HUES48 (cell line): ENCODE data around the gene LMBR1.
"Not testable (repeated sequence)": the region's sequence is repeated elsewhere in the genome, so short reads cannot be mapped to it uniquely, and the experiment has no call there.

ENCODE experiments used
- H3K27ac ChIP-seq: one replicate; pipeline ENCODE4 v1.7.0; 2013; ENCODE audit warnings: low read depth, low read length, inconsistent platforms
- H3K27me3 ChIP-seq: 2 replicates; pipeline ENCODE4 v1.6.1; 2013; ENCODE audit warnings: mild to moderate bottlenecking, low read length; ENCODE audit not compliant: control insufficient read depth, insufficient read depth
- H3K36me3 ChIP-seq: 2 replicates; pipeline ENCODE4 v1.6.1; 2013; ENCODE audit warnings: low read length; ENCODE audit not compliant: control insufficient read depth, insufficient read depth
- H3K4me1 ChIP-seq: 2 replicates; pipeline ENCODE4 v1.6.1; 2013; ENCODE audit warnings: mild to moderate bottlenecking, low read length; ENCODE audit not compliant: control insufficient read depth, insufficient read depth
- H3K4me3 ChIP-seq: 2 replicates; pipeline ENCODE4 v1.5.1; 2013; ENCODE audit warnings: mild to moderate bottlenecking, low read depth, low read length
- H3K9ac ChIP-seq: 2 replicates; pipeline ENCODE4 v1.6.1; 2013; ENCODE audit warnings: mild to moderate bottlenecking, low read depth, low read length, moderate library complexity
- H3K9me3 ChIP-seq: 2 replicates; pipeline ENCODE4 v1.6.1; 2013; ENCODE audit warnings: low read length; ENCODE audit not compliant: control insufficient read depth, insufficient read depth

LMBR1 gene

GRCh38 chr7:156892821-156893706, at the start of gene LMBR1:
Gene LMBR1 (minus strand): TSS chr7:156893183. CDS start chr7:156892993, 190 bp downstream.
- no peaks in the 10 kb centered on the region for H3K36me3 ChIP-seq
- peak within 1 kb of the TSS; percentile 95 for H3K27ac ChIP-seq
- peak within 1 kb of the TSS; percentile 85 for H3K4me3 ChIP-seq
- no peaks in the 10 kb centered on the region for H3K27me3 ChIP-seq
- peak within 1 kb of the TSS; percentile 86 for H3K9ac ChIP-seq
- no peaks in the 10 kb centered on the region for H3K9me3 ChIP-seq
- no peaks in the 10 kb centered on the region for H3K4me1 ChIP-seq

GRCh38 chr7:156942708-156943090, 49.7 kb upstream of the LMBR1 start:
- Histone ChIP-seq H3K9me3 (no peaks in the 10 kb centered on the region), H3K4me1 (no peaks in the 10 kb centered on the region)

GRCh38 chr7:156941393-156942182, 48.6 kb upstream of the LMBR1 start:
- peaks cover 6% of the 10 kb centered on the region for H3K27me3 ChIP-seq
- H3K4me3 ChIP-seq = no peak overlapping the region
- H3K36me3 ChIP-seq = no peaks in the 10 kb centered on the region
- H3K4me1 ChIP-seq = no peaks in the 10 kb centered on the region
- no peaks in the 10 kb centered on the region for H3K9me3 ChIP-seq
- no peak overlapping the region for H3K9ac ChIP-seq
- H3K27ac ChIP-seq = no peak overlapping the region

More at GRCh38 chr7:156942708-156943090, 49.7 kb upstream of the LMBR1 start:
- H3K27me3 ChIP-seq = peaks cover 6% of the 10 kb centered on the region
- H3K9ac ChIP-seq = no peak overlapping the region
- no peak overlapping the region for H3K27ac ChIP-seq
- no peaks in the 10 kb centered on the region for H3K36me3 ChIP-seq
- H3K4me3 ChIP-seq = no peak overlapping the region

GRCh38 chr7:156940421-156941122, 47.6 kb upstream of the LMBR1 start:
- Histone ChIP-seq H3K9ac (no peak overlapping the region), H3K4me1 (no peaks in the 10 kb centered on the region), H3K27me3 (peaks cover 6% of the 10 kb centered on the region), H3K9me3 (no peaks in the 10 kb centered on the region), H3K36me3 (no peaks in the 10 kb centered on the region), H3K4me3 (no peak overlapping the region), H3K27ac (no peak overlapping the region)

GRCh38 chr7:156936766-156937165, 43.8 kb upstream of the LMBR1 start:
- H3K27me3 ChIP-seq, H3K27ac ChIP-seq, H3K4me3 ChIP-seq, H3K36me3 ChIP-seq, H3K4me1 ChIP-seq, H3K9me3 ChIP-seq, H3K9ac ChIP-seq: not testable (repeated sequence)

- Histone ChIP-seq H3K9ac (no peak overlapping the region), H3K27ac (no peak overlapping the region), H3K4me1 (peaks cover 6% of the 10 kb centered on the region), H3K4me3 (no peak overlapping the region), H3K9me3 (no peaks in the 10 kb centered on the region), H3K27me3 (no peaks in the 10 kb centered on the region), H3K36me3 (no peaks in the 10 kb centered on the region)
These were observed 42.3 kb upstream of the LMBR1 start for GRCh38 chr7:156935250-156935649.

- Histone ChIP-seq H3K9me3 (no peaks in the 10 kb centered on the region), H3K9ac (no peak overlapping the region), H3K4me3 (no peak overlapping the region), H3K27ac (no peak overlapping the region), H3K36me3 (no peaks in the 10 kb centered on the region), H3K4me1 (peaks cover 6% of the 10 kb centered on the region), H3K27me3 (no peaks in the 10 kb centered on the region)
These were observed 39.0 kb upstream of the LMBR1 start for GRCh38 chr7:156932006-156932405.

- Histone ChIP-seq H3K4me1 (peaks cover 6% of the 10 kb centered on the region), H3K4me3 (no peak overlapping the region), H3K9ac (no peak overlapping the region), H3K36me3 (no peaks in the 10 kb centered on the region), H3K27me3 (no peaks in the 10 kb centered on the region), H3K9me3 (no peaks in the 10 kb centered on the region), H3K27ac (no peak overlapping the region)
These were observed 37.0 kb upstream of the LMBR1 start for GRCh38 chr7:156929789-156930539.

GRCh38 chr7:156928406-156928747, 35.4 kb upstream of the LMBR1 start:
- no peaks in the 10 kb centered on the region for H3K9me3 ChIP-seq
- H3K27me3 ChIP-seq = no peaks in the 10 kb centered on the region
- no peaks in the 10 kb centered on the region for H3K36me3 ChIP-seq
- peaks cover 6% of the 10 kb centered on the region for H3K4me1 ChIP-seq
- H3K9ac ChIP-seq = no peak overlapping the region
- H3K27ac ChIP-seq = no peak overlapping the region
- H3K4me3 ChIP-seq = no peak overlapping the region

- Histone ChIP-seq H3K36me3 (no peaks in the 10 kb centered on the region), H3K27ac (no peak overlapping the region), H3K4me1 (peaks cover 6% of the 10 kb centered on the region), H3K9me3 (no peaks in the 10 kb centered on the region), H3K9ac (no peak overlapping the region), H3K4me3 (no peak overlapping the region), H3K27me3 (no peaks in the 10 kb centered on the region)
These were observed 34.8 kb upstream of the LMBR1 start for GRCh38 chr7:156927571-156928405.
